K562 (cell line): Measurements from ENCODE around the gene HMOX1. TPM values are rescaled to one million over a fixed set of nuclear protein-coding genes. Genes with fewer than 3 reads are reported as not detected.

Source experiments
- ATAC-seq: fragments of 200-7000 bp; cut with Tn5 transposase; 3 replicates; pipeline ENCODE4 v1.9.1; 2020; ENCODE audit warnings: moderate library complexity
- BruUV-seq: library from RNA; stranded (reverse); fragments of 400-500 nt; replicated peaks from 2 replicates; lab custom pipeline; 2021; lab: Mats Ljungman, UMichigan
- CTCF ChIA-PET: fragments of 300-600 bp; formaldehyde crosslinking; extraction: SDS; loops from one replicate; lab custom pipeline; 2021; ENCODE audit warnings: low intra/inter-chr PET ratio; lab: Yijun Ruan, JAX
- POLR2A ChIA-PET: fragments of 300-600, 350-650 bp; sonication (Branson Sonifier 250); formaldehyde crosslinking; extraction: SDS; loops from one replicate; lab custom pipeline; 2021; ENCODE audit warnings: antibody characterized with exemption, inconsistent platforms; lab: Yijun Ruan, JAX
- DNase-seq, 4 experiments: peaks; one replicate each; pipeline versions ENCODE4 v3.0.0 to v3.0.0-alpha.2; 2011 to 2018; ENCODE audit warnings: low spot score in 3 of 4, mixed read lengths in 3 of 4; ENCODE audit errors: extremely low read depth in 1 of 4
- FAIRE-seq: peaks from 2 replicates; lab custom pipeline; 2011; peaks lifted over from hg19 to GRCh38; lab: Jason Lieb, UNC
- H2AFZ ChIP-seq: 2 replicates; pipeline ENCODE4 v1.6.0; 2011; ENCODE audit warnings: low read depth, low read length, control low read depth, inconsistent platforms
- H3K27ac ChIP-seq: fragments of 200-600 bp; 3 replicates; pipeline ENCODE4 v1.8.0; 2011; ENCODE audit warnings: low read depth, mild to moderate bottlenecking, control low read depth, inconsistent platforms, low read length, moderate library complexity, mixed read lengths; ENCODE audit errors: extremely low read depth
- H3K27me3 ChIP-seq, 2 experiments: fragments of 300-600 bp in 1 of 2; 2 replicates in 1 of 2; 3 replicates in 1 of 2; pipeline versions ENCODE4 v1.6.0 to v1.8.0; 2011; ENCODE audit warnings: inconsistent platforms in 2 of 2, low read length in 2 of 2, mild to moderate bottlenecking in 1 of 2, mixed read lengths in 1 of 2, moderate library complexity in 1 of 2; ENCODE audit not compliant: control insufficient read depth in 2 of 2, insufficient read depth in 2 of 2
- H3K36me3 ChIP-seq: fragments of 300-600 bp; 3 replicates; pipeline ENCODE4 v1.8.0; 2011; ENCODE audit warnings: mild to moderate bottlenecking, low read length, inconsistent platforms; ENCODE audit not compliant: control insufficient read depth, insufficient read depth
- H3K4me1 ChIP-seq, 2 experiments: fragments of 200-600 bp in 1 of 2; replicated peaks in 1 of 2; 2 replicates in 1 of 2; 3 replicates in 1 of 2; pipeline versions ENCODE4 v1.5.1 to v1.8.0; 2011; ENCODE audit warnings: inconsistent platforms in 2 of 2, low read length in 2 of 2, mild to moderate bottlenecking in 1 of 2, mixed read lengths in 1 of 2, moderate library complexity in 1 of 2; ENCODE audit not compliant: control insufficient read depth in 2 of 2, insufficient read depth in 2 of 2
- H3K4me2 ChIP-seq: 2 replicates; pipeline ENCODE4 v1.6.1; 2011; ENCODE audit warnings: low read length, control low read depth, inconsistent platforms, mixed read lengths; ENCODE audit not compliant: insufficient read depth
- H3K4me3 ChIP-seq: fragments of 200-600 bp; sonication (generic), shearing (Covaris generic); 2 replicates; pipeline ENCODE4 v1.5.1; 2016; ENCODE audit warnings: control low read depth, inconsistent platforms
- H3K79me2 ChIP-seq: fragments of 200-600 bp; 3 replicates; pipeline ENCODE4 v1.8.0; 2011; ENCODE audit warnings: low read length, inconsistent platforms; ENCODE audit not compliant: control insufficient read depth, insufficient read depth
- H3K9ac ChIP-seq, 2 experiments: 2 replicates each; pipeline versions ENCODE4 v1.6.0 to v1.6.1; 2011; ENCODE audit warnings: low read depth in 2 of 2, low read length in 2 of 2, control low read depth in 1 of 2, inconsistent platforms in 1 of 2, mild to moderate bottlenecking in 1 of 2, mixed read lengths in 1 of 2; ENCODE audit not compliant: insufficient read depth in 1 of 2
- H3K9me1 ChIP-seq: one replicate; pipeline ENCODE4 v1.6.0; 2011; ENCODE audit warnings: inconsistent platforms, mild to moderate bottlenecking, low read length, moderate library complexity; ENCODE audit not compliant: control insufficient read depth, insufficient read depth
- H3K9me3 ChIP-seq: replicated peaks from 2 replicates; pipeline ENCODE4 v1.5.1; 2011; ENCODE audit warnings: low read depth, low read length, inconsistent platforms; ENCODE audit not compliant: control insufficient read depth, insufficient read depth
- H4K20me1 ChIP-seq: replicated peaks from 2 replicates; pipeline ENCODE4 v1.6.1; 2011; ENCODE audit warnings: low read length, inconsistent platforms, mixed read lengths; ENCODE audit not compliant: control insufficient read depth, insufficient read depth
- BCOR ChIP-seq: fragments of 450-650 bp; IDR thresholded peaks from 2 replicates; pipeline ENCODE4 v1.6.1; 2016
- CBX5 ChIP-seq: IDR thresholded peaks from 2 replicates; pipeline ENCODE4 v1.6.1; 2014; ENCODE audit warnings: low read depth, borderline replicate concordance
- MAZ ChIP-seq, 2 experiments: fragments of 450-650 bp in 1 of 2; sonication (generic) in 1 of 2; formaldehyde crosslinking; IDR thresholded peaks in 1 of 2; conservative IDR thresholded peaks in 1 of 2; 2 replicates each; pipeline versions ENCODE4 v1.4.0 to v1.5.0; 2020; ENCODE audit warnings: mild to moderate bottlenecking in 1 of 2, missing genetic modification reagents in 1 of 2
- RBBP5 ChIP-seq: fragments of 200-600 bp; sonication (generic); IDR thresholded peaks from 2 replicates; pipeline ENCODE4 v1.6.1; 2012; ENCODE audit warnings: borderline replicate concordance, mild to moderate bottlenecking, low read length, control low read depth, inconsistent platforms; ENCODE audit not compliant: insufficient read depth, poor library complexity, severe bottlenecking
- XRCC5 ChIP-seq: fragments of 200-400 bp; formaldehyde crosslinking; IDR thresholded peaks from 2 replicates; pipeline ENCODE4 v1.6.1; 2017; ENCODE audit warnings: low read depth, mild to moderate bottlenecking, low read length
- ZKSCAN3 ChIP-seq: fragments of 250-450 bp; sonication (Bioruptor Pico); IDR thresholded peaks from 2 replicates; pipeline ENCODE4 v1.4.0; 2020
- ZKSCAN8 ChIP-seq: fragments of 200-800 bp; sonication (Bioruptor generic); IDR thresholded peaks from 2 replicates; pipeline ENCODE4 v1.6.1; 2016; ENCODE audit warnings: missing genetic modification characterization, missing compliant biosample characterization
- WGBS: fragments of 100-300 bp; shearing (Covaris generic); methylation state at CpG from one replicate; pipeline ENCODE4 v1.1.6; 2016; ENCODE audit warnings: low coverage, mixed read lengths; ENCODE audit not compliant: insufficient coverage; ENCODE audit errors: missing lambda C conversion rate; 5-methylcytosine and 5-hydroxymethylcytosine counted together
- in situ Hi-C: fragments of 300-500 bp; cut with MboI; formaldehyde crosslinking; loops from 4 replicates; pipeline ENCODE4 v1.15.0; 2018; ENCODE audit warnings: inconsistent platforms, mixed read lengths
- intact Hi-C: fragments of 100-400 bp; cut with micrococcal nuclease; formaldehyde crosslinking; loops from 2 replicates; pipeline ENCODE4 v1.14.2; 2022
- polyA plus RNA-seq, 8 experiments: library from polyadenylated mRNA; depleted of rRNA in 4 of 8; stranded (reverse) in 5 of 8; unstranded in 3 of 8; fragments of >200 nt; fragmentation: Nextera tagmentation in 2 of 8; fragmentation: Illumina TruSeq in 1 of 8; extraction: Ambion mirVana in 2 of 8; extraction: Trizol in 1 of 8; gene quantifications; 2 replicates each; pipeline versions ENCODE4 v1.2.1 to v1.2.3, GENCODE V29; 2011 to 2014; ENCODE audit warnings: inconsistent platforms in 1 of 8, missing spikeins in 1 of 8
- total RNA-seq, 7 experiments: library from RNA; depleted of rRNA in 6 of 7; stranded (reverse); fragments of >200 nt in 6 of 7; fragmentation: Illumina TruSeq in 2 of 7; extraction: Trizol in 2 of 7; gene quantifications; 2 replicates each; pipeline versions ENCODE4 v1.2.1 to v1.2.3, GENCODE V29; 2011 to 2021; ENCODE audit warnings: low replicate concordance in 1 of 7

HMOX1 gene
- total and polyA plus RNA-seq, 9 of the 15 experiments (the other 6 are each of a cell fraction or from before 2014, with no cell fraction given) = not detected

DNA sequence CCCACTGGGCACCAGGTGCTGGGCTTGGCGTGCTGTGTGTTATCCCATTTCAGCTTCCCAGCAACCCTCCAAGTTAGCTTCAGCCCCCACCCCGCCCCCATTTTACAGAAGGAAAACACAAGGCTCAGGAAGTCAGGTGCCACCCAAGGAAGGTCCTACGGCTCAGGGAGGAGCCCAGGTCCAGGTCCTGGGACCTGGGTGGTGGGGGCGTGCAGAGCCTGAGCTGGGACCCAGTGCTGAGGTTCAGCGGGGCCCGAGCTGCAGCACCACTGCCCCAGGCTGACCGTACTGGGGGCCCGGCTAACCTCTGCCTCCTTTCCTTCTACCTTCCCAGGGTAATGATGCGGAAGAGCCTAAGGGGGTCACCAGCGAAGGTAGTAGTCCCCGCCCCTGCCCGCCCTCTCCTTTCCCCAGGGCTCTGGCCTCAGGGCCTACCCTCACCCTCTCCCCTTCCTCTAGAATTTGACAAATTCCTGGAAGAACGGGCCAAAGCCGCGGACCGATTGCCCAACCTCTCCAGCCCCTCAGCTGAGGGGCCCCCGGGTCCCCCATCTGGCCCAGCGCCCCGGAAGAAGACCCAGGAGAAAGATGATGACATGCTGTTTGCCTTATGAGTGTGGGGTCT is 34.2 kb upstream of the HMOX1 start:
- no peak for ATAC-seq
- Histone ChIP-seq H3K9ac (no peak overlapping the region), H2AFZ (no peak overlapping the region), H3K27me3 (no peaks in the 10 kb centered on the region)
- CTCF ChIA-PET = no interaction called here
- in situ Hi-C loops = no loop called here
- WGBS = 32% methylated on average over 10 of the region's 19 CpGs
- TF ChIP-seq BCOR (no peak), RBBP5 (no peak), CBX5 (no peak)
- TF ChIP-seq, all 486 proteins: peak for 0
- no peaks in the 10 kb centered on the region for H3K9me3 ChIP-seq
- H3K79me2 ChIP-seq = no peaks in the 10 kb centered on the region
- no peaks in the 10 kb centered on the region for H4K20me1 ChIP-seq
- no TSS peak for BruUV-seq
- POLR2A ChIA-PET = no interaction called here
- H3K27ac ChIP-seq = no peak overlapping the region
- no peaks in the 10 kb centered on the region for H3K9me1 ChIP-seq
- H3K36me3 ChIP-seq = no peaks in the 10 kb centered on the region; the same call in 2 of the 3 replicates
- no peak for FAIRE-seq
- peaks cover 5 to 17% of the 10 kb centered on the region in 2 experiments; a peak in 4 of 5 replicates for H3K4me1 ChIP-seq
- DNase-seq = no peak
- intact Hi-C loops = no loop called here
- H3K4me3 ChIP-seq = no peak overlapping the region
- H3K4me2 ChIP-seq = no peak overlapping the region

- ATAC-seq = no peak
- Histone ChIP-seq H3K9me1 (no peaks in the 10 kb centered on the region), H3K36me3 (no peaks in the 10 kb centered on the region; the same call in 2 of the 3 replicates), H2AFZ (no peak overlapping the region), H3K27ac (no peak overlapping the region), H3K9ac (no peak overlapping the region), H3K9me3 (no peaks in the 10 kb centered on the region)
- POLR2A ChIA-PET = interaction anchor here (1.0 kb wide), 1 partner anchor 141 kb away, joined by 4 read pairs; no protein-coding TSS in a partner anchor
- WGBS = 86% methylated on average over 5 of the region's 10 CpGs
- TF ChIP-seq XRCC5 (no peak), ZKSCAN8 (CRISPR knock-in tag) (no peak), MAZ (CRISPR knock-in tag; conservative IDR thresholded peaks at IDR 0.05 in 1 of 2, IDR thresholded peaks at IDR 0.05 in 1 of 2) (no peak), ZKSCAN3 (CRISPR knock-in tag) (no peak)
- TF ChIP-seq, all 486 proteins: peak for 0
- Histone ChIP-seq H3K27me3 (no peaks in the 10 kb centered on the region), H3K79me2 (no peaks in the 10 kb centered on the region), H3K4me3 (no peak overlapping the region), H3K4me1 (peaks cover 5 to 18% of the 10 kb centered on the region in 2 experiments; a peak in 4 of 5 replicates), H4K20me1 (no peaks in the 10 kb centered on the region), H3K4me2 (no peak overlapping the region)
- CTCF ChIA-PET = no interaction called here
- BruUV-seq = no TSS peak
- FAIRE-seq = no peak
- DNase-seq = no peak
- intact Hi-C loops (no loop called here), in situ Hi-C loops (no loop called here)
These were observed 33.4 kb upstream of the HMOX1 start for GRCh38 chr22:35347462-35347861.
